Measurements from ENCODE around the gene GTF2A2. TPM values are rescaled to one million over a fixed set of nuclear protein-coding genes. Genes with fewer than 3 reads are reported as not detected.
"Not testable (repeated sequence)": the region's sequence is repeated elsewhere in the genome, so short reads cannot be mapped to it uniquely, and the experiment has no call there.

The GTF2A2 gene
- total RNA-seq, 1 donor from 2014 or later = 83.1 TPM

DNA sequence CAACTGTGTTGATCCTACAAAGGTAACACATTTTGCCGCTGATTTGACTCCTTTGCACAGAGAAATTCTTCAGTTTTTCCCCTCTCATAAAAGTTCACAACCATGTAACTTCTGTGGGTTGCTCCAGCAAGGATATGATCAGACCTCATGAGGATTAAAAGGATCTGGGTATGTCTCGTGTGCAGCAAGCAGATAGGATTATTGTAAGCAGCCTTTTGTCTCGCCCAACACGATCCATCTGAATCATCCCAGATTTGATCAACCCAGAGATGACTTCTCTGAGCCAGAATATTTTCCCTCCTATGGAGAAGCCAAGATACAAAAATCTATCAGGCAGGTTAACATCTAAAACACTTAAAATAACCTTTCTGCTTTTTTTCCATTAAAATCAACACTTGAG, 44.6 kb upstream of the GTF2A2 start:
- Histone ChIP-seq H3K9ac (no peak overlapping the region), H3K4me3 (no peak overlapping the region), H3K9me3 (ENCODE audit: low read depth) (no peaks in the 10 kb centered on the region), H3K27ac (no peak overlapping the region), H3K4me2 (no peak overlapping the region), H4K20me1 (ENCODE audit: low read depth) (no peaks in the 10 kb centered on the region), H3F3A (ENCODE audit: low read depth) (peaks cover 2% of the 10 kb centered on the region), H3K79me2 (ENCODE audit: low read depth) (no peaks in the 10 kb centered on the region), H3K27me3 (no peaks in the 10 kb centered on the region), H2AFZ (replicated peaks) (peak overlapping the region; percentile 75), H3K36me3 (no peaks in the 10 kb centered on the region), H3K4me1 (no peaks in the 10 kb centered on the region)
- H3K4me1 Mint-ChIP-seq = peaks cover 5% of the 10 kb centered on the region
- no peaks in the 10 kb centered on the region for H3K36me3 Mint-ChIP-seq
- no peaks in the 10 kb centered on the region for H3K9me3 Mint-ChIP-seq
- H3K4me3 Mint-ChIP-seq = no peak overlapping the region
- DNase-seq (ENCODE audit: low spot score) = no peak
- no peaks in the 10 kb centered on the region for H3K27me3 Mint-ChIP-seq (ENCODE audit: insufficient read depth, low read depth)
- TF ChIP-seq EZH2 (IDR thresholded peaks at IDR 0.05) (no peak), EZH2phosphoT487 (IDR thresholded peaks at IDR 0.05) (no peak)
- TF ChIP-seq, protein P1, sequence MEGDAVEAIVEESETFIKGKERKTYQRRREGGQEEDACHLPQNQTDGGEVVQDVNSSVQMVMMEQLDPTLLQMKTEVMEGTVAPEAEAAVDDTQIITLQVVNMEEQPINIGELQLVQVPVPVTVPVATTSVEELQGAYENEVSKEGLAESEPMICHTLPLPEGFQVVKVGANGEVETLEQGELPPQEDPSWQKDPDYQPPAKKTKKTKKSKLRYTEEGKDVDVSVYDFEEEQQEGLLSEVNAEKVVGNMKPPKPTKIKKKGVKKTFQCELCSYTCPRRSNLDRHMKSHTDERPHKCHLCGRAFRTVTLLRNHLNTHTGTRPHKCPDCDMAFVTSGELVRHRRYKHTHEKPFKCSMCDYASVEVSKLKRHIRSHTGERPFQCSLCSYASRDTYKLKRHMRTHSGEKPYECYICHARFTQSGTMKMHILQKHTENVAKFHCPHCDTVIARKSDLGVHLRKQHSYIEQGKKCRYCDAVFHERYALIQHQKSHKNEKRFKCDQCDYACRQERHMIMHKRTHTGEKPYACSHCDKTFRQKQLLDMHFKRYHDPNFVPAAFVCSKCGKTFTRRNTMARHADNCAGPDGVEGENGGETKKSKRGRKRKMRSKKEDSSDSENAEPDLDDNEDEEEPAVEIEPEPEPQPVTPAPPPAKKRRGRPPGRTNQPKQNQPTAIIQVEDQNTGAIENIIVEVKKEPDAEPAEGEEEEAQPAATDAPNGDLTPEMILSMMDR (IDR thresholded peaks at IDR 0.05) = no peak
- no peak overlapping the region for H3K27ac Mint-ChIP-seq

DNA sequence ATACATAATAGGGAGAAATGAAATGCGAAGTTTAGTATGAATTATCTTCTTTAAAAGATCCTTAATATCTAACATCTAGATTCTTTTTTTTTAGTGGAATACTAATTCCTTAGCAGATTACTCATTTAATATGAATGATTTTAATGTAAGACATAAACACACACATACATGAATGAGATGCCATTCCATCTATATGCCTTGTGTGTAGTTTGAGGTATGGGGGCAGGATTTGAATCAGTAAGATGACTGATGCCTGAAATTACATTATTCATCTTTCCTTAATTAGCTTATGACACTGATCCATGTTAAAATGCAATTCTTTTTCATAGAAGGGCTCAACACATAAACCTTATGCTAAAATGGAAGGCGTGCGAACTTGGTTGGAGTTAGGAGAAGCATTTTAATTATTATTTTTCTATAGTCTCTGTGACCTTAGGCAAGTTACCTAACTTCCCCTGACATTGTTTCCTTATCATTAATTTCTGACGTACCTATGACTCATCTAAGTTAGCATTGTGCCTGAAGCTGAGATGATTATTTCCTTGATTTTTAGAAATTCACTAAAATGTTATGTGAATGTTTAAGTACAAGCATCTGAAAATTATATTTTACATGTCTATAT, 42.6 kb upstream of the GTF2A2 start:
- TF ChIP-seq EZH2phosphoT487 (IDR thresholded peaks at IDR 0.05) (no peak), EZH2 (IDR thresholded peaks at IDR 0.05) (no peak)
- TF ChIP-seq, protein P1 (IDR thresholded peaks at IDR 0.05) = no peak
- no peak for DNase-seq (ENCODE audit: low spot score)
- H4K20me1 ChIP-seq (ENCODE audit: low read depth) = no peaks in the 10 kb centered on the region
- H3K9me3 ChIP-seq (ENCODE audit: low read depth) = no peaks in the 10 kb centered on the region
- no peak overlapping the region for H3K4me3 ChIP-seq
- H3K36me3 ChIP-seq = no peaks in the 10 kb centered on the region
- H3K27ac ChIP-seq = no peak overlapping the region
- peaks cover 10% of the 10 kb centered on the region for H3K4me1 ChIP-seq
- no peaks in the 10 kb centered on the region for H3K36me3 Mint-ChIP-seq
- no peak overlapping the region for H3K27ac Mint-ChIP-seq
- no peaks in the 10 kb centered on the region for H3K27me3 ChIP-seq
- H3K4me1 Mint-ChIP-seq = peaks cover 9% of the 10 kb centered on the region
- no peak overlapping the region for H3K4me2 ChIP-seq
- H2AFZ ChIP-seq (replicated peaks) = no peak overlapping the region
- H3K4me3 Mint-ChIP-seq = no peak overlapping the region
- no peak overlapping the region for H3K9ac ChIP-seq
- peaks cover 12% of the 10 kb centered on the region for H3F3A ChIP-seq (ENCODE audit: low read depth)
- no peaks in the 10 kb centered on the region for H3K27me3 Mint-ChIP-seq (ENCODE audit: insufficient read depth, low read depth)
- no peaks in the 10 kb centered on the region for H3K79me2 ChIP-seq (ENCODE audit: low read depth)
- H3K9me3 Mint-ChIP-seq = no peaks in the 10 kb centered on the region

DNA sequence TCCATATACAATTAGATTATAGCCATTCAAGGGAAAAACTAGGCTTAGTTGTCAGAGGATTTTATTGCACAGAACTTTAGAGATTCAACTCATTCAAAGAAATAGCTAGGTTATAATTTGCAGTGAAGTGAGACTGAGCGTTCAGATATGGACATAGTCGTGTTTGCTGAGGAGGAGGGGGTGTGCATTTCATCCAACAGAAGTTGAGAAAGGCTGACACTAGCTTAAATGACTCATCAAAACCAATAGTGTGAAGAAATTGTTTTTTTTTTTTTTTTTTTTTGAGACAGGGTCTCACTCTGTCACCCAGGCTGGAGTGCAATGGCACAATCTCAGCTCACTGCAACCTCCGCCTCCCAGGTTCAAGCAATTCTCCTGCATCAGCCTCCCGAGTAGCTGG, 40.8 kb upstream of the GTF2A2 start:
- H3K9ac ChIP-seq; H3K4me2 ChIP-seq; H3K27me3 ChIP-seq; H3K4me3 ChIP-seq; H3K9me3 Mint-ChIP-seq; H3K36me3 Mint-ChIP-seq; H3K36me3 ChIP-seq; H3K79me2 ChIP-seq (ENCODE audit: low read depth); H2AFZ ChIP-seq (replicated peaks); H3K27me3 Mint-ChIP-seq (ENCODE audit: insufficient read depth, low read depth); H4K20me1 ChIP-seq (ENCODE audit: low read depth); H3K27ac Mint-ChIP-seq; H3K27ac ChIP-seq; H3K4me3 Mint-ChIP-seq; DNase-seq (ENCODE audit: low spot score); H3K9me3 ChIP-seq (ENCODE audit: low read depth); H3K4me1 Mint-ChIP-seq: not testable (repeated sequence)
- H3K4me1 ChIP-seq = peaks cover 10% of the 10 kb centered on the region
- H3F3A ChIP-seq (ENCODE audit: low read depth) = peaks cover 12% of the 10 kb centered on the region

DNA sequence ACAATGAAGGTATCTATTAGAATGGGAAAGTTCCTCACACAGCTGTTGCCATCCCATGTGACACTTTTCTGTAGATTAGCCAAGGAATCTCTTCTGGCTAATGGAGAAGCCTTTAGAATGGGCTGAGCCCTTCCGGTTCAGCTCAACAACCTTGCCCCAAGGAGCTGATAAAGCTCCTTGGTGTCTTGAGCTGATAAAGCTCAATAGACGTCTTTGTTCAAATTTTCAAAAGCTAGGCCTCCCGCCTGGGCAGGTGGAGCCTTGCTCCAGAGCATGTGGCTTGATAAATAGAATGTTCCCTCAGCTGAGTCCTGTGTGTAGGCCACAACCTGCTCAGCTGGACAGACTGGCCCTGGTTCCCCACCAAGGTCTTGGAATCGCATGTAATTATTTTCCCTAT, 39.0 kb upstream of the GTF2A2 start:
- H2AFZ ChIP-seq (replicated peaks) = peak overlapping the region; percentile 8
- H3K4me2 ChIP-seq = peak overlapping the region; percentile 2
- Mint-ChIP-seq H3K36me3 (no peaks in the 10 kb centered on the region), H3K4me3 (no peak overlapping the region), H3K27me3 (ENCODE audit: insufficient read depth, low read depth) (no peaks in the 10 kb centered on the region), H3K4me1 (peaks cover 4% of the 10 kb centered on the region), H3K9me3 (no peaks in the 10 kb centered on the region), H3K27ac (no peak overlapping the region)
- H3K36me3 ChIP-seq = no peaks in the 10 kb centered on the region
- no peak for TF ChIP-seq EZH2phosphoT487 (IDR thresholded peaks at IDR 0.05)
- no peak for TF ChIP-seq EZH2 (IDR thresholded peaks at IDR 0.05)
- TF ChIP-seq, protein P1 (IDR thresholded peaks at IDR 0.05) = no peak
- no peaks in the 10 kb centered on the region for H4K20me1 ChIP-seq (ENCODE audit: low read depth)
- H3K27ac ChIP-seq = no peak overlapping the region
- H3K79me2 ChIP-seq (ENCODE audit: low read depth) = no peaks in the 10 kb centered on the region
- H3F3A ChIP-seq (ENCODE audit: low read depth) = peaks cover 12% of the 10 kb centered on the region
- no peak overlapping the region for H3K4me3 ChIP-seq
- H3K9ac ChIP-seq = no peak overlapping the region
- H3K9me3 ChIP-seq (ENCODE audit: low read depth) = no peaks in the 10 kb centered on the region
- peak; percentile 31 for DNase-seq (ENCODE audit: low spot score)
- H3K27me3 ChIP-seq = no peaks in the 10 kb centered on the region
- peaks cover 10% of the 10 kb centered on the region for H3K4me1 ChIP-seq

All from neural progenitor cell (in vitro differentiated cells).